NOMO-1 (cell line): Measurements from ENCODE around the gene MAG.
"Not testable (repeated sequence)": the region's sequence is repeated elsewhere in the genome, so short reads cannot be mapped to it uniquely, and the experiment has no call there.

Experiments used
- DNase-seq, 2 experiments: peaks; one replicate each; lab custom pipeline; 2025; ENCODE audit not compliant: unreplicated experiment in 2 of 2; lab: John Stamatoyannopoulos, UW

Gene MAG

DNA sequence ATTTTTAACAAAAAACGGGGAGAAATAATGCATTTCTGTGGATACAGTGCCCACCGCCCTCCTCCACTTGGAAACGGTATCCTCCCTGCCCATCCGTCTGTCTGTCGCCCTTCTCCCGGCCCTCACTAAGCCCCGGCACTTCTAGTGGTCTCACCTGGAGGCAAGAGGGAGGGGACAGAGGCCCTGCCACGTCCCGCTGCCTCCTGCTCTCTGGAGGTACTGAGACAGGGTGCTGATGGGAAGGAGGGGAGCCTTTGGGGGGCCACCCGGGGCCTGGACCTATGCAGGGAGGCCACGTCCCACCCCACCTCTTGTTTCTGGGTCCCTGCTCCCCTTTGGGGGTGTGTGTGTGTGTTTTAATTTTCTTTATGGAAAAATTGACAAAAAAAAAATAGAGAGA is 12.6 kb upstream of the MAG start:
- no peak for DNase-seq

DNA sequence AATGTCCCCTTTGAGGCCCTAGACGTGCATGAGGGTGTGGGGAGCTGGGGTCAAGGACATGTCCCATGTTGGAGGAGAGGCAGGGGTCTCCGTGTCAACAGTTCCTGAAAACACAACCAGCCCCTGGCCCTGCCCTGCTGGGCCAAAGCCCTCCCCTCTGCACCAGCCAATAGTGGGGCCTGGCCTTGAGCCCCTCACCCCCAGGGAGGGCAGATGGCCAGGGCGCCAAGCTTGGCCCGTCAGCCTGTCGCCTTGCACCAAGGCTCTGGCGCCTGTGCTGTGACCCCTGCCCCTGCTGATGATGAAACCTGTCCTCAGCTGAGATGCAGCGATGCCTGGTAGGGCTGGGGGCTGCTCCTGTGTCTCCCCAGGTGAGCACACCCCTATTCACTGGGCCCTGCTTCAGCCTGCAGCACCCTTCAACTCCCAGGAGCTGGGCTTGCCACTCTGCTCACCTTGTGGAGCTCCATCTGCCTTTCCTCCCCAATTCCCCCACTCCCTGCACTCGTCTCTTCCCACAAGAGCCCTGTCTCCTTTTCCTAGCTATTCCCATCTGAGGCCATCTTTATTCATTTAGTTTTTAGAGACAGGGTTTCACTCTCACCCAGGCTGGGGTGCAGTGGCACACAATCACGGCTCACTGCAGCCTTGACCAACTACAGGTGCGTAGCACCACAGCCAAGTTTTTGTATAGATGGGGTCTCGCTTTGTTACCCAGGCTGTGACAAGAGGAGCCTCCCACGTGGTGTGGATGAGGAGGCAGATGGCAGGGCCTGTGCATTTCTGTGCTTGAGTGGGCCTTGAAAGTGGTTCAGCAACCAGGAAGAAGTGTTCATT is 11.8 kb upstream of the MAG start:
- DNase-seq, result no peak

DNA sequence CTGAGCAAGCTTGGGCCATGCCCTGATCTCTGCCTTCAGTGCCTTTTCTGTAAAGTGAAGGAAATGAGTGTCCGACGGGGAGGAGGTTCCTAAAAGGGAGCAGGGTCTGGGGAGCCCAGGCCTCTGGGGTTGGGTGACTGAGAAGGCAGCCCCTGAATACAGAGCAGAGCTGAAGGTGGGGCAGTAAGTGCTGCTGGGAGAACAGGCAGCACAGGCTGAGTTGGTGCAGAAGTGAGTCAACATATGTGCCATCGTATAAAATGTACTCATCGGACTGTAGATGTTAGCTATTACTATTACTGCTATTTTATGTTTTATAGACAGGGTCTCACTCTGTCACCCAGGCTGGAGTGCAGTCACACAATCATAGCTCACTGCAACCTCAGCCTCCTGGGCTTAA is 10.7 kb upstream of the MAG start:
- no peak for DNase-seq

DNA sequence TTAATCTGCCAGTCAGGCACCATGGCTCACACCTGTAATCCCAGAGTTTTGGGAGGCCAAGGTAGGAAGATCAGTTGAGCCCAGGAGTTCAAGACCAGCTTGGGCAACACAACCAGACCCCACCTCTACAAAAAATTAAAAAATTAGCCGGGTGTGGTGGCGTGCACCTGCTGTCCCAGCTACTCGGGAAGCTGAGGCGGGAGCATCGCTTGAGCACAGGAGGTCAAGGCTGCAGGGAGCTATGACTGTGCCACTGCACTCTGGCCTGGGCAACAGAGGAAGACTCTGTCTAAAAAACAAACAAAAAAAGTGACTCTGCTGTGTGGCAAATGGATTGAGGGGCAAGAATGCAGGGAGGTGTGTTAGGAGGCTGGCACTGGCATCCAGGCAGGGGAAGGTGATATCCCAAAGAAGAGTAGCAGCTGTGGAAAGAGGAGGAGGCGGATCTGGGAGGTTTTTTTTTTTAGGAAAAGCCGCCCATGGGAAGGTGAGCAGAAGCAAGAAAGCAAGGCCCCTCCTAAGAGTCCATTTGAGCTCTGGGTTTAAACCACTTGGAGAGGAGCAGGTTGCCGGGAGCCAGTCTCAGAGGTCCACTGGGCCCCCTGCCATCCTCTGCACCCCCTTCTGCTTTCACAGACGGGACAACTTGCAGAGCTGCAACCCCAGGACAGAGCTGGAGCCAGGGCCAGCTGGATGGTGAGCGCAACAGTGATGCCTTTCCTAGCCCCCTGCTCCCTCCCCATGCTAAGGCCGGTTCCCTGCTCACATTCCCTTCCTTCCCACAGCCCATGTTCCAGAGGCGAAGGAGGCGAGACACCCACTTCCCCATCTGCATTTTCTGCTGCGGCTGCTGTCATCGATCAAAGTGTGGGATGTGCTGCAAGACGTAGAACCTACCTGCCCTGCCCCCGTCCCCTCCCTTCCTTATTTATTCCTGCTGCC is 7.5 kb upstream of the MAG start:
- DNase-seq, result no peak

DNA sequence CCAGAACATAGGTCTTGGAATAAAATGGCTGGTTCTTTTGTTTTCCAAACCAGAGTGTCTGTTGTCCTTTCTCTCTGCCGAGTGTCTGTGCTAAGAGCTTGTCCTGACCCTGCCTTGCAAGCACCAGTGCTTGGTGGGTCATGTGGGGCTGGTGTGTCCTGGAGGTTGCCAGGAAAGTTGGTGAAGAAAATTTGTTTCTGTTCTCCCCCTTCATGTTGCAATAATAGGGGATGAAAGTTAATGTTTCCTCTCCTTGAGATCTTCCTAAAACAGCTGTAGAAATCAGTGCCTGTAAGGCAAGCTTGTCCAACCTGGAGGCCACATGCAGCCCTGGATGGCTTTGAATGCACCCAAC is 6.9 kb upstream of the MAG start:
- DNase-seq, result no peak

DNA sequence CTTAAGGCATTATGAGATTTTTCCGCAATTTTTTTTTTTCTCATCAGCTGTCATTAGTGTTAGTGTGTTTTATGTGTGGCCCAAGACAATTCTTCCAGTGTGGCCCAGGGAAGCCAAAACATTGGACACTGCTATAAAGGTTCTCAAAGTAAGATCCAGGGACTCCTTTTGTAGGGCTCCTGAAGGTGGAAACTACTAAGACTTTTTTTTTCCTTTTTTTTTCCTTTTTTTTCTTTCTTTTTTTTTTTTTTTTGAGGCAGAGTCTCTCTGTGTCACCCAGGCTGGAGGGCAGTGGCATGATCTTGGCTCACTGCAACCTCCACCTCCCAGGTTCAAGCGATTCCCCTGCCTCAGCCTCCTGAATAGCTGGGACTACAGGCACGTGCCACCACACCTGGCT is 6.5 kb upstream of the MAG start:
- not testable (repeated sequence) for DNase-seq

DNA sequence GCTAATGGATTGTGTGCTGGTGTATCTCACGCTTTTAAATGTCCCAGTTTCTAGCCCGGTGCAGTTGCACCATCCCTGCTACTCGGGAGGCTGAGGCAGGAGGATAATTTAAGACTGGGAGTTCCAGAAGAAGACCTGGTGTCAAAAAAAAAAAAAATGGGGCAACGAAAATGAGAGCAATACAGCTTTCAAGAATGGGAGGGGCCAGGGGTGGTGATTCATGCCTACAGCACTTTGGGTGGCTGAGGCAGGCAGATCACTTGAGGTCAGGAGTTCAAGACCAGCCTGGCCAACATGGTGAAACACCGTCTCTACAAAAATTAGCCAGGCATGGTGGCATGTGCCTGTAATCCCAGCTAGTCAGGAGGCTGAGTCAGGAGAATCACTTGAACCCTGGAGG is 5.9 kb upstream of the MAG start:
- not testable (repeated sequence) for DNase-seq

DNA sequence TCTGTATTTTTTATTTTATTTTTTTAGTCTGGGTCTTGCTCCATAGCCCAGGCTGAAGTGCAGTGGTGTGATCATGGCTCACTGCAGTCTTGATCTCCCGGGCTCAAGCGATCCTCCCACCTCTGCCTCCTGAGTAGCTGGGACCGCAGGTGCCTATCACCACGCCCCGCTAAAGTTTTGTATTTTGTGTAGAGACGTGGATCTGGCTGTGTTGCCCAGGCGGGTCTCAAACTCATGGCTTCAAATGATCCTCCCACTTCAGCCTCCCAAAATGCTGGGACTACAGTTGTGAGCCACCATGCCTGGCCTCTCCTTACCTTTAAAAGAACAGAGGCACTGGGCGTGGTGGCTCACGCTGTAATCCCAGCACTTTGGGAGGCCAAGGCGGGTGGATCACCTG is 4.2 kb upstream of the MAG start:
- no peak for DNase-seq

DNA sequence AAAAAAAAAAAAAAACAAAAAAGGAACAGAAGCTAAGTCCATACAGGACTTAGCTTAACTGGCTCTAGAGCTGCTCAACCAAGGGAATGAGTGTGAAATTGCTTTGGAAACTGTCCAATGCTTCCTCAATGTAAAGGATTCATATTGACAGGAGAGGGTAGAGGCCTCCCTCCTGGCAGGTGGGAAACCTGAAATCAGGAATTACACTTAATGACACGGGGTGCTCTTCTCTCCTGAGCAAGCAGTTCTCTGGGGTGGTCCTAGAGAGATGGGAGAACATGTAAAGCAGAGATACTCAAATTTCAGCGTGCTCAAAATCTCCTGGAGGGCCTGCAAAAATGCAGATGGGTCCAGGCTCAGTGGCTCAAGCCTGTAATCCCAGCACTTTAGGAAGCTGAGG is 3.6 kb upstream of the MAG start:
- no peak for DNase-seq

DNA sequence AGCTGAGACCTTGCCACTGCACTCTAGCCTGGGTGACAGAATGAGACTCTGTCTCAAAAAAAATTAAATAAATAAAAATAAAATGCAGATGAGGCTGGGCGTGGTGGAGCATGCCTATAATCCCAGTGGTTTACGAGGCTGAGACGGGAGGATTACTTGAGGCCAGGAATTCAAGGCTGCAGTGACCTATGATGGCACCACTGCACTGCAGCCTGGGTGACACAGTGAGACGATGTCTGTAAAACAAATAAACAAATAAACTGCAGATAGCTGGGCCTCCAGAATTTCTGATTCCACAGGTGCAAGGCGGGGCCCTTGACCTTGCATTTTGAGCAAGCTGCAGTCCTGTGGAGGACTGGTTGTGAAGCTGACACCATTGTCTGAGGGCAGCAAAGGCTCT is 3.1 kb upstream of the MAG start:
- DNase-seq, result no peak

DNA sequence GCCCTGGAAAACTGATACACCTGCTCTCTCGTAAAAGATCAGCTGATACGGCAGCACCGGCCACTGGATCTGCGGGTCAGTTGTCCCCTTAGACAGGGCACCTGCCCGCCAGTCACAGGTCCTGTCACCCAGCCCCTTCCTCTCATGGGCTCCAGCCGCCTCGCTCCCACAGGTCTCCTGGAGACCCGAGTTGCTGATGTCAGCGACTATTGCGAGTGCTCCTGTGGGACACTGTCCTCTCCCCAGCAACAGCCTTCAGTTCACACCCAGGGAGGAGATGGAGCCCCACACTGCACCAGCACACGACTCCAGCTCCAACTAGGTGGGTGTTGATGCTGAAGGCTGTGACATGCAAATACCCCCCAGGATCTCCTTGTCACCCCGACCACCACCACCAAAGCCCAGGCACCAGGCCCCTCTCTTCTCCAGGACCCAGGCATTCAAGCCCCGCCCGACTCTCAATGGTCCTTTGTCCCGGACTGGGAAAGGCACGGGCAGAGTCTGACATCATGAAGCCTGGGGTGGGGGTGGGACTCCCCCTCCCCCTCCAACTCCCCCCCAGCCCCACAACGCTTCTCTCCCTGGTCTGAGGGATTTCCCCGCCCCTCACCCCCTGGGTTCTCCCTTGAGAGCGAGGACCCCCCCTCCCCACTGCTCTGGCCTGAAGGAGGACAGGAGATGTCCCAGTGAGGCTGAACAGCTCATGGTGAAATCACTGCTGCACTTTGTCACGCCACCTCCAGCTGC is 1.4 kb upstream of the MAG start:
- DNase-seq, result no peak

DNA sequence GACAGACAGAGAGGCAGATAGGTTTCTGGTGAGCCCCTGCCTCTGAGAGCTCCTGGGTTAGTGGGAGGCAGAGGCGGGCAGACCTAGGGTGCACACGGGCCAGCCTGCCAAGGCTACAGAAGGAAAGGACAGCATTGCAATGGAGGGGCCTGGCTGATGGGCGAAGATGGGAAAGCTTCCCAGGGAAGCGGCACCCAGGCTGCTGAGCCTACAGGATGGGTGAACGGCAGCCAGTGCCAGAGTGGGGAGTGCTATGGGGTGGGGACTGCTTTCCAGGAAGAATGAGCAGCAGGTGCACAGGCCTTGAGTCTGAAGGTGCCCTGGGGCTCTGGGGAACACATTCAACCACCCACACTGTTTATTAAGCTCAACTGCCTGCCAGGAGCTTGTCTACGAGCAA is 702 bp upstream of the MAG start:
- DNase-seq, result no peak

DNA sequence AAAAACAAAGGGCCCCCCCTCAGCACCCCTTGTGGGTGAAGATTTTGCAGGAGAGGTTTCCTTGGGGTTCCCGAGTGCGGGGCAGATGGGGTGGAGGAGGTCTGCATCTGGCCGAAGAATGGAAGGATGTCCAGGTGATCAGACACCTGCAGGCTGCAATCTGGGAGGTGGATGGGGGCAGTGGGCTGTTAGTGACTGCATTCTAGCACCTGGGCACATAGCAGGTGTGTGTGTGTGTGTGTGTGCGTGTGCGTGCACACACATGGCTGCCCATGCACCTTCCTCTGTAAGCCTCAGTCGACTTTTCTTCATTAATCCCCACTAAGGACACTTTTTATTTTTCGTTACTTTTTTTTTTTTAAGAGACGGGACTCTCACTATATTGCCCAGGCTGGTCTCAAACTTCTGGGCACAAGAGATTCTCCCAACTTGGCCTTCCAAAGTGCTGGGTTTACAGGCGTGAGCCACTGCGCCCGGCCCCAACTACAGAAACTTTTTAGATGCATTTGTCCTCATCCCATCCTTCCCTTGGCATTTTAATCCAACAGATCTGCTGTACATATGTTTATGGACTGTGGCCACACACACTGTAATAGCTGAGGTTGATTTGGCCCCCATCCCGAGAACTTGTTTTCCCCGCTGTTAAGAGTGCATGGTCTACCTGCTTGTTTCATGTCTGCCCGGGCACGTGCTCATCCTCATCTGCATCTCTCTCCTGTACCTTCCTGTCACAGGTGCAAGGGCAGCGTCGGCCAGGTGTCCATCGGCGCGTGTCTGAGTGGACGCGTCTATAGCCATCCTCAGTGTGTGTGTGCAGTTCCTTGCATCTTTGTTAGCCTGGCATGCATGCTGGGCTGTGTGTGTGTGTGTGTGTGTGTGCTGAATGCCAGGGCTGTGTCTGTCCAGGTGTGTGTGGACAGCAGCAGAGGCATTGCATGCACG is 731 bp downstream of the MAG start:
- no peak for DNase-seq

DNA sequence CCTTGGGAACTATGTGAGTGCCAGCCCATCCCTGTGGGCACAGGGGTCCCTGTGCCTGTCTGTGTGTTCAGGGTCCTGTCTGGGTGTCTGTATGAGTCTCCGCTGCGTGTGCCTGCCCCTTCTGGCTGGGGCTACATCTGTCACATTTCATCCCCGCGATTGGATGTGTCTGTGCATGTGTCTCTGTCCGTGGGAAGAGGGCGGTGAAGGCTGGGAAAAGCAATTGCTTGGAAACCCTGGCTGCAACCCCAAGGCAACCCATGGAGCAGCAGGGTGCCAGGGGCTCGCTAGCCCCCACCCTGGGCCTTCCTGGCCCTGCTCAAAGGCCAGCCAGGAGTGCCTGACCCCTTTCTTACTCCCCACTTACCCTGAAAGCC is 1.4 kb downstream of the MAG start:
- no peak for DNase-seq

DNA sequence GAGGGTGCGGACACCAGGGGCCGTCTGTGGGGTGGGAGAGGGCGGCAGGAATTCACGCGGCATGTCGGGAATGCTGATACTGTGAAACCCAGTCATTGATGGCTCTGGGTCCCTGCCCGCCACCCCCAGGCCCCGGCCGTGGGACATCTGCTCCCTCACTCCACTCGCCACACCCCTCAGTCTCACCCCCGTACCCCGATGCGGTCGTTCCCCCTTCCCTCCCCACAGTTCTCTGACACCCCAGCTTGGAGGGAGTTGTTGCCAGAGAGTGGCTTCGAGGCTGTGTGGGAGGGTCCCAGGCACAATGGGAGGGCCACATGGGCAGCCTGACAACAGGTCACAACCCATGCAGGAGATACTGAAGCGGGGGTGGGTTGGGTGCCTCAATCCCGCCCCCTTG is 1.8 kb downstream of the MAG start:
- DNase-seq, result no peak

DNA sequence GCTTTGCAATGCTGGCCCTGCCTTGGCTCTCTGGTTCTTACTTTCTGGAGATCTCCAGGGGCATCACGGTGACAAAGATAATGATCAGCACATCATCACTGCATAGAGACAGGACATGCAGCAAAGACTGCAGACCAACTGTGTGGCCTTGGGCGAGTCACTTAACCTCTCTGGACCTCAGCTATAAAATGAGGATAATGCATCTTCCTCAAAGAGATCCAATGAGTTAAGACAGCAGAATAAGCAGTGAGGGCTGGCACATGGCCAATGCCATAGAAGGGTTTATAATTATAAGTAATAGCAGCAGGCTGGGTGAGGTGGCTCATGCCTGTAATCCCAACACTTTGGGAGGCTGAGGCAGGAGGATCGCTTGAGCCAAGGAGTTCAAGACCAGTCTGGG is 2.4 kb downstream of the MAG start:
- no peak for DNase-seq

DNA sequence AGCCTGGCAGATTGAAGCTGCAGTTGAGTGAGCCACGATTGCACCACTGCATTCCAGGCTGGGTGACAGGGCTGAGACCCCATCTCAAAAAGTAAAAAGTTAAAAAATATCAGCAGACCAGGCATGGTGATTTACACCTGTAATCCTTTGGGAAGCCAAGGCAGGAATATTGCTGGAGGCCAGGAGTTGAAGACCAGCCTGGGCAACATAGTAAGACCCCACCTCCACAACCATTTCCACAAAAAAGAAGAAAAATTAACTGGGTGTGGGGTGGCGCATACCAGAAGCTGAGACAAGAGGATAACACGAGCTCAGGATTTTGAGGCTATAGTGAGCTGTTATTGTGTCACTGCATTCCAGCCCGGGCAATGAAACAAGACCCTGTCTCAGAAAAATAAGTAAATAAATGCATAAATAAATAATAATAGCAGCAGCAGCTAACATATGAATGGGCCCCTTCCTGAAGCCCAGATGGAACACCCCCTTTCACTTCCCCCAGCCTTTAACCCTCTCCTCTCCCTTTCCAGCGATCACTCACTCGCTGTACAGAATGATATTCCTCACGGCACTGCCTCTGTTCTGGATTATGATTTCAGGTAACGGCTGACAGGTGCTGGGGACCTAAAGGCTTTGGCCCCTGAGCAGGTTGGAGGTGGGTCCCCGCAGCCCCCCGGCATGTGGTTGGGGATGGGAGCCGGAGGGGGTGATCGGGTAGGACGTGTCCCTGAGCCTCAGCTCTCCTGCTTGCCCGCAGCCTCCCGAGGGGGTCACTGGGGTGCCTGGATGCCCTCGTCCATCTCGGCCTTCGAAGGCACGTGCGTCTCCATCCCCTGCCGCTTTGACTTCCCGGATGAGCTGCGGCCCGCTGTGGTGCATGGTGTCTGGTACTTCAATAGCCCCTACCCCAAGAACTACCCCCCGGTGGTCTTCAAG is 3.2 kb downstream of the MAG start:
- no peak for DNase-seq

DNA sequence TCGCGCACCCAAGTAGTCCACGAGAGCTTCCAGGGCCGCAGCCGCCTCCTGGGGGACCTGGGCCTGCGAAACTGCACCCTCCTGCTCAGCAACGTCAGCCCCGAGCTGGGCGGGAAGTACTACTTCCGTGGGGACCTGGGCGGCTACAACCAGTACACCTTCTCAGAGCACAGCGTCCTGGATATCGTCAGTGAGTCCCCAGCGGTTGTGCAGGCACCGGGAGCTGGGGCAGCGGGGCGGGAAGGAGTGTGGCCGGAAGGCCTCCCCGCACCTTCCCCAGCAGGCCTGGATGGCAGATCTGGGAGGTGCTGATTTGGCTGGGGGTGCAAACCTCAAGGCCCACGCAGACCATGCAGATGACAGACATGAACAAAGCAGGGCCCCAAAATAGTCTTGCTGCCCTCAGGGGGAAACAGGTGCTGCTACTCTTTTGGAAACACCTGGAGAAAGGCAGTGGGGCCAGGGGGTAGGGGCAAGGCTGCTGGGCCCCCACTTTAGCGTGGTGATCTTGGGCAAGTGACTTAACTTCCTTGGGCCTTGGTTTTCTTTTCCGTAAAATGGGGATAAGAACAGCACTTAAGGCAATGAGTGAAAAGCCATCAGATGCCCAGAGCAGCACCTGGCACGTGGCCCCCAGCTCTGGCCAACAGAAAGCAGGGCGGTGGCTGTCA is 4.0 kb downstream of the MAG start:
- DNase-seq, result no peak
